Loucy (cell line): Measurements from ENCODE around the gene SCAPER.

ENCODE experiments used
- H2AFZ ChIP-seq: fragments of 200-600 bp; sonication (generic); 2 replicates; pipeline ENCODE4 v1.6.0; 2016; ENCODE audit warnings: antibody characterized with exemption, mild to moderate bottlenecking, low read length, moderate library complexity
- H3F3A ChIP-seq: fragments of 200-600 bp; 2 replicates; pipeline ENCODE4 v1.6.0; 2016; ENCODE audit warnings: antibody characterized with exemption, low read depth, mild to moderate bottlenecking
- H3K27me3 ChIP-seq: fragments of 200-600 bp; sonication (generic); 2 replicates; pipeline ENCODE4 v1.6.1; 2014; ENCODE audit warnings: low read length, mild to moderate bottlenecking; ENCODE audit not compliant: insufficient read depth, poor library complexity, severe bottlenecking
- H3K36me3 ChIP-seq: fragments of 200-600 bp; sonication (generic); 2 replicates; pipeline ENCODE4 v1.6.1; 2016; ENCODE audit warnings: low read length; ENCODE audit not compliant: insufficient read depth
- H3K4me1 ChIP-seq: fragments of 200-600 bp; sonication (generic); 2 replicates; pipeline ENCODE4 v1.5.1; 2014; ENCODE audit warnings: low read length, mild to moderate bottlenecking; ENCODE audit not compliant: insufficient read depth, poor library complexity, severe bottlenecking
- H3K4me2 ChIP-seq: fragments of 200-600 bp; sonication (generic); 2 replicates; pipeline ENCODE4 v1.6.0; 2014; ENCODE audit warnings: antibody characterized with exemption, low read length, low read depth, mild to moderate bottlenecking; ENCODE audit not compliant: poor library complexity, severe bottlenecking
- H3K4me3 ChIP-seq: fragments of 200-600 bp; sonication (generic); 2 replicates; pipeline ENCODE4 v1.5.1; 2014; ENCODE audit warnings: low read length, mild to moderate bottlenecking, mixed read lengths; ENCODE audit not compliant: poor library complexity, severe bottlenecking
- H3K79me2 ChIP-seq: fragments of 200-600 bp; sonication (generic); 2 replicates; pipeline ENCODE4 v1.6.1; 2014; ENCODE audit warnings: low read length; ENCODE audit not compliant: insufficient read depth
- H3K9ac ChIP-seq: fragments of 200-600 bp; sonication (generic); 2 replicates; pipeline ENCODE4 v1.6.0; 2014; ENCODE audit warnings: mild to moderate bottlenecking, low read depth, low read length, moderate library complexity; ENCODE audit not compliant: poor library complexity, severe bottlenecking
- H3K9me2 ChIP-seq: fragments of 200-600 bp; sonication (generic); replicated peaks from 2 replicates; pipeline ENCODE4 v1.6.1; 2016; ENCODE audit warnings: low read depth, low read length, mixed read lengths
- H3K9me3 ChIP-seq: fragments of 200-600 bp; sonication (generic); 2 replicates; pipeline ENCODE4 v1.6.1; 2014; ENCODE audit warnings: mild to moderate bottlenecking, antibody characterized with exemption, low read length, low read depth; ENCODE audit not compliant: insufficient read depth
- H4K20me1 ChIP-seq: fragments of 200-600 bp; sonication (generic); 2 replicates; pipeline ENCODE4 v1.6.0; 2014; ENCODE audit warnings: antibody characterized with exemption, low read length, mild to moderate bottlenecking; ENCODE audit not compliant: insufficient read depth, poor library complexity, severe bottlenecking
- CTCF ChIP-seq: fragments of 200-600 bp; sonication (generic); conservative IDR thresholded peaks from 2 replicates; pipeline ENCODE4 v1.5.1; 2014; ENCODE audit warnings: mild to moderate bottlenecking, antibody characterized with exemption, low read length
- EZH2phosphoT487 ChIP-seq: fragments of 200-600 bp; IDR thresholded peaks from 2 replicates; pipeline ENCODE4 v1.6.1; 2018; ENCODE audit warnings: antibody characterized with exemption, mild to moderate bottlenecking, moderate library complexity, borderline replicate concordance

SCAPER gene

GRCh38 chr15:76377217-76377616 lies 527.9 kb downstream of the SCAPER start:
- Histone ChIP-seq H3K4me2 (no peak overlapping the region), H3K4me3 (no peak overlapping the region)
- TF ChIP-seq EZH2phosphoT487 (no peak), CTCF (no peak)

GRCh38 chr15:76376816-76377215 lies 528.3 kb downstream of the SCAPER start:
- no peaks in the 10 kb centered on the region for H3K79me2 ChIP-seq
- H2AFZ ChIP-seq = no peak overlapping the region
- H3K9me2 ChIP-seq = no peaks in the 10 kb centered on the region
- H3F3A ChIP-seq = no peaks in the 10 kb centered on the region
- H4K20me1 ChIP-seq = no peaks in the 10 kb centered on the region
- TF ChIP-seq CTCF (no peak), EZH2phosphoT487 (no peak)
- no peak overlapping the region for H3K4me3 ChIP-seq
- H3K27me3 ChIP-seq = no peaks in the 10 kb centered on the region
- H3K9ac ChIP-seq = no peak overlapping the region
- no peaks in the 10 kb centered on the region for H3K36me3 ChIP-seq
- H3K4me1 ChIP-seq = peaks cover 10% of the 10 kb centered on the region
- no peaks in the 10 kb centered on the region for H3K9me3 ChIP-seq
- H3K4me2 ChIP-seq = no peak overlapping the region

More at GRCh38 chr15:76377217-76377616, 527.9 kb downstream of the SCAPER start:
- H3K27me3 ChIP-seq = no peaks in the 10 kb centered on the region
- H3K4me1 ChIP-seq = peaks cover 10% of the 10 kb centered on the region
- no peak overlapping the region for H2AFZ ChIP-seq
- no peaks in the 10 kb centered on the region for H3K9me2 ChIP-seq
- H4K20me1 ChIP-seq = no peaks in the 10 kb centered on the region
- no peaks in the 10 kb centered on the region for H3K36me3 ChIP-seq
- no peaks in the 10 kb centered on the region for H3F3A ChIP-seq
- no peaks in the 10 kb centered on the region for H3K79me2 ChIP-seq
- H3K9ac ChIP-seq = no peak overlapping the region
- H3K9me3 ChIP-seq = no peaks in the 10 kb centered on the region

GRCh38 chr15:76376029-76376428 lies 529.1 kb downstream of the SCAPER start:
- TF ChIP-seq CTCF (no peak), EZH2phosphoT487 (no peak)
- Histone ChIP-seq H3K4me3 (no peak overlapping the region), H2AFZ (no peak overlapping the region), H3K4me2 (no peak overlapping the region), H3K4me1 (peaks cover 10% of the 10 kb centered on the region), H3F3A (no peaks in the 10 kb centered on the region), H3K36me3 (no peaks in the 10 kb centered on the region), H3K79me2 (no peaks in the 10 kb centered on the region), H4K20me1 (no peaks in the 10 kb centered on the region), H3K27me3 (no peaks in the 10 kb centered on the region), H3K9me2 (no peaks in the 10 kb centered on the region), H3K9me3 (no peaks in the 10 kb centered on the region), H3K9ac (no peak overlapping the region)
